ENCODE data around the gene DNMT1. TPM values are rescaled to one million over a fixed set of nuclear protein-coding genes. Genes with fewer than 3 reads are reported as not detected.

The DNMT1 gene
- polyA plus RNA-seq, 1 donor from 2014 or later = 58.4 TPM

DNA sequence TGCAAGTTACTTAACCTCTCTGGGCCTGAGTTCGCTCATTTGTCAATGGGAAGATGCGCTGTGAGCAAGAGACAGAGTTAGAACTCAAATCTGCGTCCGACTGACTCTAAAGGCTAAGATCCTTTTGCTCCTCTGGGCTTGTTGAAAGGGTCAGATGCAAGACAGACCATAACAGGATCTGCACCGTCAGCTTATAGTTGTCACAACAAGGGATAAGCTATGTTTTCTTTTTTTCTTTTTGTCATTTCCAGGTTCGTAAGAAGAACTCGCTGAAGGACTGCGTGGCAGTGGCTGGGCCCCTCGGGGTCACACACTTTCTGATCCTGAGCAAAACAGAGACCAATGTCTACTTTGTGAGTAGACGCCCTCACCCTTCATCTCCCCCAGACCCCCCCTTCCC, 87.5 kb downstream of the DNMT1 start:
- Histone ChIP-seq H3K27ac (ENCODE audit: low read length) (no peak overlapping the region), H3K4me3 (ENCODE audit: low read length) (peak overlapping the region; percentile 94), H3K9ac (ENCODE audit: low read length) (peak overlapping the region; percentile 75), H3K79me2 (replicated peaks; ENCODE audit: insufficient read depth, low read length) (peaks cover 12% of the 10 kb centered on the region), H3K36me3 (ENCODE audit: insufficient read depth, low read length) (no peaks in the 10 kb centered on the region), H3K27me3 (ENCODE audit: insufficient read depth, low read depth, low read length) (no peaks in the 10 kb centered on the region), H3K9me3 (ENCODE audit: low read length) (no peaks in the 10 kb centered on the region), H3F3A (ENCODE audit: insufficient read depth, low read length, poor library complexity, severe bottlenecking) (no peaks in the 10 kb centered on the region), H3K4me2 (ENCODE audit: low read length) (peak overlapping the region; percentile 80), H4K20me1 (ENCODE audit: insufficient read depth) (no peaks in the 10 kb centered on the region), H3K9me2 (ENCODE audit: insufficient read depth, low read length) (no peaks in the 10 kb centered on the region), H2AFZ (ENCODE audit: low read depth, low read length) (no peak overlapping the region)
- TF ChIP-seq EZH2 (IDR thresholded peaks at IDR 0.05; ENCODE audit: borderline replicate concordance, insufficient read depth, low read length, poor library complexity, severe bottlenecking) = no peak
- TF ChIP-seq EP300 (conservative IDR thresholded peaks at IDR 0.05; ENCODE audit: poor library complexity, severe bottlenecking) = no peak
- TF ChIP-seq REST (IDR thresholded peaks at IDR 0.05; ENCODE audit: borderline replicate concordance) = no peak
- no peak for TF ChIP-seq TAF1 (IDR thresholded peaks at IDR 0.05; ENCODE audit: low read depth)
- TF ChIP-seq SMC3 (conservative IDR thresholded peaks at IDR 0.05; ENCODE audit: poor library complexity) = no peak

GRCh38 chr19:10106100-10106936, 88.4 kb downstream of the DNMT1 start, which contains the start of gene PPAN:
TSS of gene PPAN (plus strand) at chr19:10106362. CDS start at chr19:10106395, 33 bp downstream.
- Histone ChIP-seq H3K4me2 (ENCODE audit: low read length) (peak within 1 kb of the TSS; percentile 80), H2AFZ (ENCODE audit: low read depth, low read length) (no peak within 1 kb of the TSS), H3K9me3 (ENCODE audit: low read length) (no peaks in the 10 kb centered on the region), H3K79me2 (replicated peaks; ENCODE audit: insufficient read depth, low read length) (peaks cover 12% of the 10 kb centered on the region), H3K9me2 (ENCODE audit: insufficient read depth, low read length) (no peaks in the 10 kb centered on the region), H3K4me3 (ENCODE audit: low read length) (peak within 1 kb of the TSS; percentile 94), H3F3A (ENCODE audit: insufficient read depth, low read length, poor library complexity, severe bottlenecking) (no peaks in the 10 kb centered on the region), H4K20me1 (ENCODE audit: insufficient read depth) (no peaks in the 10 kb centered on the region), H3K36me3 (ENCODE audit: insufficient read depth, low read length) (no peaks in the 10 kb centered on the region), H3K9ac (ENCODE audit: low read length) (peak within 1 kb of the TSS; percentile 75), H3K27ac (ENCODE audit: low read length) (peak within 1 kb of the TSS; percentile 52), H3K27me3 (ENCODE audit: insufficient read depth, low read depth, low read length) (no peaks in the 10 kb centered on the region)
- TF ChIP-seq EP300 (conservative IDR thresholded peaks at IDR 0.05; ENCODE audit: poor library complexity, severe bottlenecking) (peak; percentile 60), TAF1 (IDR thresholded peaks at IDR 0.05; ENCODE audit: low read depth) (no peak), RAD21 (conservative IDR thresholded peaks at IDR 0.05) (no peak), POLR2AphosphoS5 (IDR thresholded peaks at IDR 0.05) (peak; percentile 90), SMC3 (conservative IDR thresholded peaks at IDR 0.05; ENCODE audit: poor library complexity) (no peak), MXI1 (conservative IDR thresholded peaks at IDR 0.05; ENCODE audit: poor library complexity, severe bottlenecking) (peak; percentile 100), CTCF (IDR thresholded peaks at IDR 0.05; ENCODE audit: poor library complexity, severe bottlenecking) (no peak), REST (IDR thresholded peaks at IDR 0.05; ENCODE audit: borderline replicate concordance) (no peak), EZH2 (IDR thresholded peaks at IDR 0.05; ENCODE audit: borderline replicate concordance, insufficient read depth, low read length, poor library complexity, severe bottlenecking) (no peak)
